Omental fat pad (tissue), 4 donors: Measurements from ENCODE around the gene BEGAIN. TPM values are rescaled to one million over a fixed set of nuclear protein-coding genes. Genes with fewer than 3 reads are reported as not detected.

Experiments
- ATAC-seq: fragments of 150-250 bp; one replicate; pipeline ENCODE4 v1.9.1; 2016; ENCODE audit warnings: mild to moderate bottlenecking, moderate library complexity; ENCODE audit not compliant: low FRiP score
- DNase-seq: peaks from one replicate; pipeline ENCODE4 v3.0.0-alpha.2; 2019; ENCODE audit warnings: low spot score
- total RNA-seq, 4 donors: library from RNA; depleted of rRNA; stranded (reverse); fragments of >200 nt; gene quantifications; one replicate each; pipeline ENCODE4 v1.1.0, GENCODE V29; 2016
- TF ChIP-seq, protein P1 (sequence below), 3 donors: fragments of 450-650 bp; IDR thresholded peaks; one replicate each; pipeline ENCODE4 v1.5.1; 2016 to 2017; ENCODE audit warnings: antibody characterized with exemption in 3 of 3, mild to moderate bottlenecking in 3 of 3, moderate library complexity in 2 of 3

BEGAIN gene
- total RNA-seq, 4 donors from 2014 or later: 1.0 to 8.6 (median 1.6) TPM

DNA sequence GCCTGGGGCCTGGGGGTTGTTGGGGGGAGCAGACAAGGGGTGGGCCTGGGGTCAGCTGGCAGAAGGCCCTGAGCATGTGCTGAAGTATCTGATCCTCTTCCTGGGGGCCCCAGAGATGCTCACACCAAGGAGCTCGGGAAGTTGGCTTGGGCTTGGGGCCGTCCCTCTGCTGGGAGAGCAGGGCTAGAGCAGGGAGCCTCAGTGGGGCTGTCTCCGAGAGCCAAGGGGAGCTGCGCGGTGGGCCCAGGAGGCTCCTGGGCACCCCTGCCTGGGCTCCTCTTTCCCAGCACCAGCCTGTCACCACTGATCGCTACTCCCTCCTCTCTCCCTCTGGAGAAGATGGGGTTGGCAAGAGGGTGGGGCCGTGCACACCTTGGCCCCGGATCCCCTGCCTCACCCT is 28.3 kb downstream of the BEGAIN start:
- no peak for DNase-seq
- ATAC-seq: no peak
- TF ChIP-seq, protein P1, sequence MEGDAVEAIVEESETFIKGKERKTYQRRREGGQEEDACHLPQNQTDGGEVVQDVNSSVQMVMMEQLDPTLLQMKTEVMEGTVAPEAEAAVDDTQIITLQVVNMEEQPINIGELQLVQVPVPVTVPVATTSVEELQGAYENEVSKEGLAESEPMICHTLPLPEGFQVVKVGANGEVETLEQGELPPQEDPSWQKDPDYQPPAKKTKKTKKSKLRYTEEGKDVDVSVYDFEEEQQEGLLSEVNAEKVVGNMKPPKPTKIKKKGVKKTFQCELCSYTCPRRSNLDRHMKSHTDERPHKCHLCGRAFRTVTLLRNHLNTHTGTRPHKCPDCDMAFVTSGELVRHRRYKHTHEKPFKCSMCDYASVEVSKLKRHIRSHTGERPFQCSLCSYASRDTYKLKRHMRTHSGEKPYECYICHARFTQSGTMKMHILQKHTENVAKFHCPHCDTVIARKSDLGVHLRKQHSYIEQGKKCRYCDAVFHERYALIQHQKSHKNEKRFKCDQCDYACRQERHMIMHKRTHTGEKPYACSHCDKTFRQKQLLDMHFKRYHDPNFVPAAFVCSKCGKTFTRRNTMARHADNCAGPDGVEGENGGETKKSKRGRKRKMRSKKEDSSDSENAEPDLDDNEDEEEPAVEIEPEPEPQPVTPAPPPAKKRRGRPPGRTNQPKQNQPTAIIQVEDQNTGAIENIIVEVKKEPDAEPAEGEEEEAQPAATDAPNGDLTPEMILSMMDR (IDR thresholded peaks at IDR 0.05): no peak

GRCh38 chr14:100558226-100558625 is 29.0 kb downstream of the BEGAIN start:
- TF ChIP-seq, protein P1 (IDR thresholded peaks at IDR 0.05): no peak
- ATAC-seq (no peak), DNase-seq (no peak)

DNA sequence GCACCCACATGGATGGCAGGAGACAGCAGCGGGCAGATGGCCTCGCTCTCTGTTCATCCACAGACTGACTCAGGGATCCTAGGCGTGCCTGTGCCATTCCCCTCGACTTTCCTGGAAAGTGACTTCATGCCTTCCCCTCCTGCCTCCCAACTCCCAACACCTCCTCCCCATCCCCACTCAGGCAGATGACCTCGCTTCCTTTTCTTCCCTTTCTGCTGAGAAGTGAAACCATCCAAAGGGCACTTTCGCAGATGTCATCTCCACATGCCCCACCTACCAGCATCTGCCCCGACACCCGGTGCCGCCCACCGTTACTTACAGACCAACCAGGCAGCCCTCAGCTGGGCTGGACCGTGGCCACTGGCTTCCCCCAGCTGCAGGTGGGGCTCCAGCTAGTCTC is 29.6 kb downstream of the BEGAIN start:
- ATAC-seq: no peak

DNA sequence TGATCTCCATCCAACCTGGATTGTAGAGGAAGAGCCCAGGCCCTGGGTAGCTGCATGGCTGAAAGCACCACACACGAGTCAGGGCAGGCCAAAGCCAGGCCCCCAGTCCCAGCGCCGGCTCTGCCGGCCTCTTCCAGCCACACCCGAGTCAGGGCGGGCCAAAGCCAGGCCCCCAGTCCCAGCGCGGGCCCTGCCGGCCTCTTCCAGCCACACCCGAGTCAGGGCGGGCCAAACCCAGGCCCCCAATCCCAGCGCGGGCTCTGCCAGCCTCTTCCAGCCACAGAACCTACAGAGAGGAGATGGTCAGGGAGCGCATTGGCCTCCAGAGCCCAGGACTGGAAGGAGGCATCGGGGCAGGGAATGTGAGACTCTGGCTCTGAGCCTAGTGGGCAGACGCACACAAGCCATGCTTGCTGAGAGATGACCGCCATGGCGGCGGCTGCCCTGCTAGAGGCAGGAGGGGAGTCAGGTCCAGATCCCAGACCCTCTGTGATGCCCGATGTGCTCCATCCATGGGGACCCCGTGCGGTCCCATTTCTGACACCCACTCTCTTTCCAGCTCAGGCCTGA is 30.2 kb downstream of the BEGAIN start:
- ATAC-seq: no peak

More for the DNA sequence above, 29.6 kb downstream of the BEGAIN start:
- TF ChIP-seq, protein P1 (IDR thresholded peaks at IDR 0.05): no peak
- DNase-seq: no peak

GRCh38 chr14:100556140-100556475 is 31.1 kb downstream of the BEGAIN start:
- ATAC-seq: no peak
- TF ChIP-seq, protein P1 (IDR thresholded peaks at IDR 0.05): no peak
- no peak for DNase-seq

More for the DNA sequence above, 30.2 kb downstream of the BEGAIN start:
- TF ChIP-seq, protein P1 (IDR thresholded peaks at IDR 0.05): no peak
- DNase-seq: no peak

- TF ChIP-seq, protein P1 (IDR thresholded peaks at IDR 0.05): no peak
Observed at GRCh38 chr14:100555436-100556139, 31.6 kb downstream of the BEGAIN start.

More at GRCh38 chr14:100555436-100556139, 31.6 kb downstream of the BEGAIN start:
- ATAC-seq: no peak
- no peak for DNase-seq
